Natural killer cell (primary cell): Measurements from ENCODE around the gene SP2. TPM values are rescaled to one million over a fixed set of nuclear protein-coding genes. Genes with fewer than 3 reads are reported as not detected.

Experiments
- ATAC-seq, 3 donors: fragments of 150-1000 bp in 2 of 3; fragments of 200-7000 bp in 1 of 3; cut with Tn5 transposase; 1 replicate in 1 of 3; 2 replicates in 2 of 3; pipeline ENCODE4 v1.10.0; 2021; ENCODE audit warnings: mild to moderate bottlenecking in 2 of 3, moderate library complexity in 2 of 3
- DNase-seq, 2 donors: peaks; one replicate each; pipeline versions ENCODE4 v3.0.0 to v3.0.0-alpha.2; 2013 to 2021; ENCODE audit warnings: mixed read lengths in 1 of 2
- H3K27ac ChIP-seq: one replicate; pipeline ENCODE4 v1.5.1; 2013; ENCODE audit warnings: mild to moderate bottlenecking, low read length
- H3K27me3 ChIP-seq: one replicate; pipeline ENCODE4 v1.6.1; 2013; ENCODE audit warnings: low read length; ENCODE audit not compliant: control insufficient read depth, insufficient read depth
- H3K36me3 ChIP-seq: one replicate; pipeline ENCODE4 v1.6.1; 2013; ENCODE audit warnings: low read length; ENCODE audit not compliant: control insufficient read depth, insufficient read depth
- H3K4me1 ChIP-seq: one replicate; pipeline ENCODE4 v1.6.1; 2013; ENCODE audit warnings: low read length; ENCODE audit not compliant: control insufficient read depth, insufficient read depth
- H3K4me3 ChIP-seq: one replicate; pipeline ENCODE4 v1.5.1; 2013; ENCODE audit warnings: low read length
- H3K9me3 ChIP-seq: one replicate; pipeline ENCODE4 v1.6.1; 2013; ENCODE audit warnings: low read length; ENCODE audit not compliant: control insufficient read depth, insufficient read depth
- H3K27ac Mint-ChIP-seq, 2 donors: one replicate each; pipeline ENCODE4 v1.8.0; 2022; ENCODE audit warnings: mild to moderate bottlenecking in 2 of 2, mixed read lengths in 2 of 2, moderate library complexity in 1 of 2
- H3K27me3 Mint-ChIP-seq, 2 donors: one replicate each; pipeline ENCODE4 v1.8.0; 2022; ENCODE audit warnings: low read depth in 2 of 2, mixed read lengths in 2 of 2
- H3K36me3 Mint-ChIP-seq: one replicate; pipeline ENCODE4 v1.8.0; 2022; ENCODE audit warnings: mixed read lengths
- H3K4me1 Mint-ChIP-seq, 2 donors: one replicate each; pipeline ENCODE4 v1.8.0; 2022; ENCODE audit warnings: mixed read lengths in 2 of 2
- H3K4me3 Mint-ChIP-seq: one replicate; pipeline ENCODE4 v1.8.0; 2022; ENCODE audit warnings: mild to moderate bottlenecking, moderate library complexity, mixed read lengths
- H3K9me3 Mint-ChIP-seq, 2 donors: one replicate each; pipeline ENCODE4 v1.8.0; 2022; ENCODE audit warnings: mixed read lengths in 2 of 2
- WGBS: methylation state at CpG from one replicate; pipeline ENCODE4 v1.1.7; 2013; ENCODE audit warnings: missing lambda C conversion rate; ENCODE audit not compliant: insufficient coverage; 5-methylcytosine and 5-hydroxymethylcytosine counted together
- intact Hi-C: fragments of 100-400 bp; cut with micrococcal nuclease; formaldehyde crosslinking; loops from one replicate; pipeline ENCODE4 v1.14.2; 2022
- total RNA-seq, 4 donors: library from RNA; stranded (reverse); fragments of 120-200 nt in 1 of 4; gene quantifications; one replicate each; pipeline versions ENCODE4 v1.2.3 to v1.2.4, GENCODE V29; 2013 to 2022
- TF ChIP-seq, protein P1 (sequence below): fragments of 200-600 bp; IDR thresholded peaks from one replicate; pipeline ENCODE4 v1.8.0; 2022; ENCODE audit warnings: antibody characterized with exemption

Gene SP2
- total RNA-seq, 3 donors from 2014 or later (not counting 1 experiment from before 2014, with no cell fraction given): 29.4 to 44.1 (median 33.1) TPM

GRCh38 chr17:47889734-47890529 lies 6.1 kb upstream of the SP2 start:
- TF ChIP-seq, protein P1, sequence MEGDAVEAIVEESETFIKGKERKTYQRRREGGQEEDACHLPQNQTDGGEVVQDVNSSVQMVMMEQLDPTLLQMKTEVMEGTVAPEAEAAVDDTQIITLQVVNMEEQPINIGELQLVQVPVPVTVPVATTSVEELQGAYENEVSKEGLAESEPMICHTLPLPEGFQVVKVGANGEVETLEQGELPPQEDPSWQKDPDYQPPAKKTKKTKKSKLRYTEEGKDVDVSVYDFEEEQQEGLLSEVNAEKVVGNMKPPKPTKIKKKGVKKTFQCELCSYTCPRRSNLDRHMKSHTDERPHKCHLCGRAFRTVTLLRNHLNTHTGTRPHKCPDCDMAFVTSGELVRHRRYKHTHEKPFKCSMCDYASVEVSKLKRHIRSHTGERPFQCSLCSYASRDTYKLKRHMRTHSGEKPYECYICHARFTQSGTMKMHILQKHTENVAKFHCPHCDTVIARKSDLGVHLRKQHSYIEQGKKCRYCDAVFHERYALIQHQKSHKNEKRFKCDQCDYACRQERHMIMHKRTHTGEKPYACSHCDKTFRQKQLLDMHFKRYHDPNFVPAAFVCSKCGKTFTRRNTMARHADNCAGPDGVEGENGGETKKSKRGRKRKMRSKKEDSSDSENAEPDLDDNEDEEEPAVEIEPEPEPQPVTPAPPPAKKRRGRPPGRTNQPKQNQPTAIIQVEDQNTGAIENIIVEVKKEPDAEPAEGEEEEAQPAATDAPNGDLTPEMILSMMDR: peak; percentile 93
- H3K9me3 Mint-ChIP-seq: no peaks in the 10 kb centered on the region
- WGBS: 48% methylated on average over 11 of the region's 11 CpGs
- H3K36me3 ChIP-seq: no peaks in the 10 kb centered on the region
- H3K27ac ChIP-seq: no peak overlapping the region
- peaks cover under 1% of the 10 kb centered on the region for H3K4me1 ChIP-seq
- DNase-seq (peak; percentile 89 to 93), ATAC-seq (peak; percentile 91 to 100 (median 98))
- H3K27ac Mint-ChIP-seq: peak overlapping the region in 1 of 2 donors; percentile 52
- intact Hi-C loops: loop anchor here (1.0 to 5.0 kb wide), 3 partner anchors 49 to 226 kb away; partner anchors contain the start of gene SCRN2
- H3K4me3 Mint-ChIP-seq: no peak overlapping the region
- no peaks in the 10 kb centered on the region for H3K27me3 ChIP-seq
- no peak overlapping the region for H3K4me3 ChIP-seq
- peaks cover 13 to 14% of the 10 kb centered on the region in 2 donors for H3K4me1 Mint-ChIP-seq
- H3K36me3 Mint-ChIP-seq: no peaks in the 10 kb centered on the region
- H3K9me3 ChIP-seq: no peaks in the 10 kb centered on the region
- no peaks in the 10 kb centered on the region for H3K27me3 Mint-ChIP-seq

DNA sequence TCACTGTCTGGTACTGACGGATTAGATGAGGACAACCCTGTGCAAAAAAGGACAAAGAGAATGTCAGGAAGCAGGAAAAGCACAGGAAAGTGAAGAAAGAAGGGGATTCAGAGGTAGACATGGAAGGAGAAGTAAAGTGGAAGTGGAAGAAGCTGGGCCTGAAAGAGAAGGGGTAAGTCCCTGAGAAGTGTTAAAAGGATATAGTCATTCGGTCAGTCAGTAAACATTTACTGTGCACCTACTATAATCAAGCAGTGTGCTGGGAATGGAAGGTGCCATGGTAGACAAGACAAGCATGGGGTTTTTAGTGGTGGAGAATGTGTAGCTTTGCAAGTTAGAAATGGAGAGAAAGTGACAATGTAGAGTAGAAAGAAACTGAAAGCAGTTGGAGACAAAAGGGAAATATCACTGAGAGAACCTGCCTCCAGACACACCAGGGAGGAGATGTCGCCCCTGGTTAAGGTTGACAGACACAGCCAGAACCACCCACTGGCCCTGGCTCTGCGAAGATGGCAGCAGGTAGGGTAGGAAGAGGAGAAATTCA lies 4.4 kb upstream of the SP2 start:
- no peaks in the 10 kb centered on the region for H3K9me3 Mint-ChIP-seq
- Histone ChIP-seq H3K4me3 (no peak overlapping the region), H3K36me3 (no peaks in the 10 kb centered on the region), H3K9me3 (no peaks in the 10 kb centered on the region), H3K4me1 (peaks cover 8% of the 10 kb centered on the region), H3K27ac (no peak overlapping the region), H3K27me3 (no peaks in the 10 kb centered on the region)
- no peak overlapping the region for H3K4me3 Mint-ChIP-seq
- intact Hi-C loops: loop anchor here (5.0 kb wide), 1 partner anchor 114 kb away; no protein-coding TSS in a partner anchor
- no peaks in the 10 kb centered on the region for H3K27me3 Mint-ChIP-seq
- WGBS: 86% methylated on average over 3 of the region's 4 CpGs
- no peak overlapping the region for H3K27ac Mint-ChIP-seq
- peaks cover 25 to 26% of the 10 kb centered on the region in 2 donors for H3K4me1 Mint-ChIP-seq
- TF ChIP-seq, protein P1: no peak
- ATAC-seq (no peak), DNase-seq (no peak)
- no peaks in the 10 kb centered on the region for H3K36me3 Mint-ChIP-seq

DNA sequence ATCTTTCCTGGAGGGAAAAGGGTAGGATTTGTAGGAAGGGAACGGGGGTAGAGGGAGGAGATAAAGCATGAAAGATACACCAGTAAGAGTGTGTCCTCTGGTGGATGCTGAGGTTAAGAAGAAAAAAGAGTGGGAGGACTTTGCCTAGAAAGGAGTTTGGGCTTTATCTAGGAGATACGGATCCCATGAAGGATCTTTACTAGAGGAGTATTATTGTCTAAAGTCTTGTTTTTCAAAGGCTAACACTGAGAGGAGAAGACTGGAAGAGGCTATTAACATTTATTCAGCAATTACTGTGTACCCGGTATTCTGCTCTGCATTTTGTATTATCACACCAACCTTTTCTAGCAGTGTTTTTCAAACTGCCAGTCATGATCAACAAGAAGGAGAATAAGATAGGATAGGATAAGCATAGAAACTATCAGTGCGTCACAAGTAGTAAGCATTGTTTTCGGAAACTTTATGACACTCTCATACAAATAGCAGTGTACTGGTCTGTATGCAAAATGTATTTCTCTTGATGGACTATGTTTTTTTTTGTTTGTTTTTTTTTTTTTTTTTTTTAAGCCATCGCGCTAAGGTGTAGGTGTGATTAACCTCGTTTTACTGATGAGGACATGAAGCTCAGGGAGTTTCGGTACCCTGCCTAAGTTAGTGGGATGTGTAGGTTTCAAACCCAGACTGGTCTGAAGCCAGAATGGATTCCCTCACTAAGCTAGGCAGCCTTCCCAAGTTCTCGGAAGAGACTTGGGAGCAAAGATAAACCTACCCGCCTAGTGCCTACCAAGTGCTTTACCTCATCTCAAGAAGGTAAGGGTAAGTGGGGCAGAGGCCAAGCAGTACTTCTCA lies 1.3 kb upstream of the SP2 start:
- TF ChIP-seq, protein P1: no peak
- Histone ChIP-seq H3K36me3 (peaks cover 6% of the 10 kb centered on the region), H3K4me3 (peak overlapping the region; percentile 83), H3K9me3 (no peaks in the 10 kb centered on the region), H3K4me1 (peaks cover 18% of the 10 kb centered on the region), H3K27ac (peak overlapping the region; percentile 88), H3K27me3 (no peaks in the 10 kb centered on the region)
- Mint-ChIP-seq H3K27ac (peak overlapping the region; percentile 95 to 97), H3K4me3 (peak overlapping the region; percentile 98), H3K36me3 (no peaks in the 10 kb centered on the region), H3K9me3 (no peaks in the 10 kb centered on the region), H3K27me3 (no peaks in the 10 kb centered on the region), H3K4me1 (peaks cover 45 to 47% of the 10 kb centered on the region in 2 donors)
- 44% methylated on average over 9 of the region's 11 CpGs for WGBS
- DNase-seq: no peak
- intact Hi-C loops: loop anchor here (1.0 to 5.0 kb wide), 3 partner anchors 47 to 117 kb away; partner anchors contain the start of genes LRRC46, MRPL10 and PNPO
- no peak for ATAC-seq
